Limb (tissue), 2 donors: Measurements from ENCODE around the gene EPHA5.

Experiments
- DNase-seq, 2 donors: peaks; one replicate each; pipeline ENCODE4 v3.0.0-alpha.2; 2016; ENCODE audit errors: extremely low spot score in 2 of 2

The EPHA5 gene

DNA sequence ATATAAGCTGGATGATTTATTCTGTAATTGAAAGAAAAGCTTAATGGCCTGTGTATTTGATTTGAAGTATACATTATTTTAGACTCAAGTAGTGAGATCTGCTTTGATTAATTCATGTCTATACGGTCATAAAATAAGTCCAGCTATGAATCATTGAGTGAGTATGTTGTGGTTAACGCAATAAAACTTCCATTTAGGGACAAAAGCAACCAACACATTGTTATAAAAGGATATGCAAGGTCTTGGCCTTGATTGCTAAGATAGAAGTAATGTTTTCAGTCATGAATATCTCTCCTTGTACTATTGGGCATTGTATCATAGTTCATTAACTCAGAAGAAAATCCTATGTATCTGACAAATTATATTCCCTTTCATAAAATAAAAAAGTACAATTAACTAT lies 162.1 kb downstream of the EPHA5 start:
- DNase-seq: no peak

DNA sequence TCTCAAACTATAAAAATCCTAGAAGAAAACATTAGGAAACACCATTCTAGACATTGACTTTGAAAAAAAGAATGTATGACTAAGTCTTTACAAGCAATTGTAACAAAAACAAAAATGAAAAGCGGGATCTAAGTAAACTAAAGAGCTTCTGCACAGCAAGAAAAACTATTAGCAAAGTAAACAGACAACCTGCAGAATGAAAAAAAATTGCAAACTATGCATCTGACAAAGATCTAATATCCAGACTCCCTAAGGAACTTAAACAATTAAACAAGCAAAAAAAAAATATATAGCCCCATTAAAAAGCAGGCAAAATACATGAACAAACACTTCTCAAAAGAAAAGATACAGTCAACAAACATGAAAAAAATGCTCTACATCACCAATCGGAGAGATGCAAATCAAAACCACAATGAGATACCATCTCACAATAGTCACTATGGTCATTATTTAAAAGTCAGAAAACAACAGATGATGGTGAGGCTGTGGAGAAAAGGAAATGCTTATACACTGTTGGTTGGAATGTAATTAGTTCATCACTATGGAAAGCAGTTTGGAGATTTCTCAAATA lies 168.1 kb downstream of the EPHA5 start:
- DNase-seq: no peak

DNA sequence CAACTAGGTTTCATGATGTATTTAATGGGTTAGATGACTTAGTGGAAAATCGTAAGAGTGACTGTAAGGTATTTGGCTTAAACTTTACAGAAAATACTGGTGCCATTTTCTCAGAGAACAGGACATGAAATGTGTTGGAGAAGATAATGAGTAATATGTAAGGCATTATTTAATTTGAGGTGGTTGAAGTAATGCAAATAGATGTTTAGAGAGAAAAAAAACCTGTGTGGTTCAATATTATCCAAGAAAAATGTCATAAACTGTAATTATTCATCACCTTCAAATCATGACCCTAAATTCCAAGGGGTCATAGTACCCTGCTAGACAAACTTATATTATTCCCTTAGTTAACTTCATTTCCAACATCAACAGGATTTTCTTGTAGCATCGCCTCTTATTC lies 171.7 kb downstream of the EPHA5 start:
- no peak for DNase-seq

DNA sequence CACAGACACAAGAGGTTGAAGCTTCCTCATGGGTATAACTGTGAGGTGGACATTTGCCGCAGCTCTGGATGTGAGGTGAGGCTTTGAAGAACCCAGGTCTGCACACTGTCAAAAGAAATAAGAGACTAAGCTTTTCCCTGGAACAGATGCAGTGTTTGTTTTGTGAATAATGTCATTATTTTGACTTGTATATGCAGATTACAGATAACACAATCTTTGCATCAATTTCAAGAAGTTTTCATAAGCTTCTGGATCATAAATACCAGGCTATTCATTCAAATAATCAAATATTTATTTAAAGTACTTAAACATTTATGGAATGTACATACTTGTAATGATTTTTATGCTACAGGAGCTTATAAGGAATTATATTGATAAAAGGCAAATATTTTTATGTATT lies 174.8 kb downstream of the EPHA5 start:
- DNase-seq: no peak

DNA sequence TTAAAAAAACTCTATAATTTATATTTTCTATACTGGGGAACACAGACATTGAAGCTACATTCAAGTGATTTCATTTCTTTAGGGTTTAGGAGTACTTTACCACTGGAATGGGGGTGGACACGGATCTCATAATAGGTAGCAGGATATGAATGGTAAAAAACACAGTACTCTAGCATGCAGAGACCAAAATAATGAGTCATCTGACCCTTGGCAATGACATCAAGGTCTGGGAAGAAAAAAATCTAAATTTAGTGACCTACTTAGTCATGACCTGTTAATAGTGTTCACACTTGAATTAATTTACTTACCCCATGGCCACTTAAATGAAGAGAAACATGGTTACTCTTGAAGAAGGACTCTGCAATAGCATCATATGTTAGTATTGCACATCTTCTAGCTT lies 187.9 kb downstream of the EPHA5 start:
- DNase-seq: no peak

DNA sequence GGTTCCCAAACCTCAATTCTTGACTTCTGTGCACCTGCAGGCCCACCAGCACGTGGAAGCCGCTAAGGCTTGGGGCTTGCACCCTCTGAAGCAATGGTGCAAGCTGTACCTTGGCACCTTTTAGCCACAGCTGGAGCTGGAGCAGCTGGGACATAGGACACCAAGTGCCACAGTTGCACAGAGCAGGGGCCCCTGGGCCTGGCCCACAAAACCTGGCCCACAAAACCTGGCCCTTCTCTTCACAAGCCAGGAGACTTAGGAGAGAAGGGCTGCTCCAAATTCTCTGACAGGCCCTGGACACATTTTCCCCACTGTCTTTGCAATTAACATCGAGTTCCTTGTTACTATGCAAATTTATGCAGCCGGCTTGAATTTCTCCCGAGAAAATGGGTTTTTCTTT lies 197.8 kb downstream of the EPHA5 start:
- DNase-seq: no peak

DNA sequence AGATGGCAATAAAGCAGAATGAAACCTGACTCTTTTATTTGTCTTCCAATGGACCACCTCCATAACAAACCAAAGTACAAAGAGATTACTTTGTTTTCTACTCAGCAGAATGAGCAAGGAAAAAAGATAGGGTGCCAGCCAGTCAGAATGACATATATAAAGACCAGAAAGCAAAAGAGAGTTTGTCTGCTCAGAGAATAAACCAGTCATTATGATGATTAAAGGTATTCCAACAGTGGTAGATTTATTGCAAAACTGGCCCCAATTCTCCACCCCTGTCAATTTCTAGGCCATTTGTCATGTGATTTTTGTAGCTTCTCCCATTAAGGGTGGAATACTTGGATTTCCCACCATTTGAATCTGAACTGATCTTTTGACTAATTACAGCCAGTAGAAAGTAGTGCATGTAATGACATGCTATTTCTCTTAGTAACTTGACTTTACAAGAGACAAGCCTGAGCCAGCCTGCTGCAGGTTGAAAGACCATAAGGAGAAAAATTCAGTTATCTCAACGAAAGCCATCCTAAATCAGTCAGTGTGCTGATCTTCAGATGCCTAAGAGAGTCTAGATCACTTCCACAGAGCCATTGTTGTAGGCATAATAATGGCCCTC lies 203.1 kb downstream of the EPHA5 start:
- DNase-seq: no peak

DNA sequence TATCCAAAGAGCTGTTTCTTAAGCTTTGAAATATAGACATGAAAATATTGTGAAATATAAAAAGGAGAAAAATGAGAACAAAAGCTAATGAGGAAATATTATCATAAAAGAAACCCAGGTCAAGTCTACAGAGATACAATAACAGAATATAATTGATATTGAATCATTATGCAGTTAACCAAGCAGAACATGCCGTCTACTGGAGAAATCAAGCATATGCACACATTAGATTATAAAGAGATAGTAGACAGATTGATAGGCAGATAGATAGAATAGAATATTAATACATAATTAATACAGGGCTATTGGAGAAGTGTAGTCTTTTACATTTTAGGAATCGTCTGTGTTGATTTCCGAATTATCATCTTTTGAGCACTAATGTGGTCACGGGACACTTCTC lies 208.5 kb downstream of the EPHA5 start:
- DNase-seq: no peak

DNA sequence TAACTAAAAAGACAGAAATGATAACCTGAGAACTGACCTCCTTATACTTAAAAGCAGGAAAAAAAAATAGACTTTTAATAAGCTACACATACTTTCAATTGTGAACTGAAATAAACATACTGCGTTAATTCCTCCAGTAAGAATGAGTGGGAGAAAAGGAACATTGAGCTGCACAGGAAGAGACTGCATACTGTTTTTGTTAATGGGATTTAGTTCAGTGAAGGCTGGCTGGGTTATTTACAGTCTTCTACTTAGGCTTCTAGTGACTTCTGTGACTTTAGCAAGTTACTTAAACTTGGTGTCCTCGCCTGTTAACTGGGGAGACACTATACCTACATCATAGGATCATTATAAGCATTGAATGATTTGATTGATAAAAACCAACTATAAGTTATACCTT lies 213.3 kb downstream of the EPHA5 start:
- no peak for DNase-seq

DNA sequence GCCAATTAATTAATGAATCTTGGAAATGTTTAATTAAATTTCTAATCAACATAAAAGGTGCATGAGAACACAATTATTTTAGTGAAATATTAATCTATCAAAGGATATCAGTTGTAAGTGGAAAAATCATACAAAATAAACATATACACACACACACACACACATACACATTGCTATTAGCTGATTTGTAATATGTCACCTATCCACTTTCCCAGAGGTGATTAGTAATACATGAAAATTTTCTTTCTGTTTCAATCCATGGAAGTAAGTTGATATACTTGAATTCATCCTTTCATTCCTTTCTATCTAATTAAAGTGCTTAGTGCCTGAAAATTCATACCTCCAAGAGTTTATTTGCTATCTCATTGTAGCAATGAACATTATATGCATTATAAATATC lies 213.7 kb downstream of the EPHA5 start:
- DNase-seq: no peak

DNA sequence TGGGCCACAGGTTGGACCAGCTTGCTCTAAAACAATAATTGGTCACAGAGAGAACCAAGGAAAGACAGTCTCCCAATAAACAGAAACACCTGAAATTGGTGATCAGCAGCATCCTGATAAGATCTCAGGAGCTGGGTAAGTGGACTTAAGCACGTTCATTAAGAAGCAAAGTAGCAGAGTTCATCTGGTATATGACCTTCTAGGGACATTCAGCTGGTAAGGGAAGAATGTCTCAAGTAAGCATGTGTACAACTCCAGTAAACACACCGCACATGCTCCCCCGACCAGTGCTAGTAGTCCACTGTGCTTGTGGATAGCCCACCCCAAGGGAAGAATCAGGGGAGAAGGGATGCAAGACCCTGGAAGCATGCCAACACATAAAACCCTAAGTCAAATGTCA lies 216.9 kb downstream of the EPHA5 start:
- no peak for DNase-seq

DNA sequence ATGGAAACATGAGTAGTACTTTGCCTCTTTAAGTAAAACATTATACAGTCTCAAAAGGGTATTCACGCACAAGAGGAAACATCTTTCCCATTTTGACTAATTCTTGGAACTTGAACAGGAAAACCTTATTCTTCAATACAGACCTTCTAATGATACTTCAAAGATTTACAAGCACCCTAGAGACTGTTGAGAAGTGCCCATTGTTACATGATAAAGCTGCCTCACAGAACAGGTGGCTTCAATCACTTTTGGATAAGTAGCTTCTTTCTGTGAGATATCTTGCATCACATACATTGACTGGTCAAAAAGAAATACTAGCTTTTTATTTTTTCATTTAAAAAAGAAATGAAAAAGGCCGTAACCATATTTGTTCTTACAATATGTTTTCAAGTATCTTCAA lies 219.4 kb downstream of the EPHA5 start:
- DNase-seq: no peak

DNA sequence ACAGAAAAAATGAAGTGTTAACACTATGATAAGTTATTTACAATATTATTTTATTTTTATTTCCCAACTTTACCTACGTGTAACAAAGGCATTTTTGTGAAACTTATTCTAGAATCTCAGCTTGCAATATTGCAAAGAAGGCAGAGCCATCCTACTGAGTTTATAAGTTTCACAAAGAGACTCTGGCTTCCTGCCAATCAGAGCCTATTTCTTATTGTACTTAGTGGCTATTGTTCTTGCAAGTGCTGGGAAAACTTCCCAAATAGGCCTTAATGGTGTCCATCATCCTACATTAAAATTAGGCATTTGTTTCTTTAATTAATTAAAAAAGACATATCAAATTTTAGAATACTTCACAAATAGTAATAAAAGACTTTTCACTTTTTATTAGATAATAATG lies 233.2 kb downstream of the EPHA5 start:
- DNase-seq: no peak

DNA sequence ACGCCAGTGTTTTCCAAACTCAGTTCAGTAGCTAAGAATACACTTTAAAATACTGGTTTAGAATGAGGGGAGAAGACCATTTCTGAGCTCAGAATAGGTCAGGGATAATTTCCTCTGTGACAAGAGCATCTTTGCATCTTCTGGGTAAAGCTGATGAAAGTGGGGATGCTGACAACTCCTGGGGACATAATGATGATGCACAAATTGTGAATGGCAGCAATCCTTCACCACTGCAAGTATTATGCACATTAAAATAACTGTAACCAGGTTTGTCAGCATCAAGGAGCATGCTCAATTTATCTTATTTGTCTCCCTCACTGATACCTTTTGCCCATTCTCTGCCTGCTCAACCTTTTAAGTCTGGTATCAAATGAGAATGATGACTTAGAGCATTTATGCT lies 248.2 kb downstream of the EPHA5 start:
- DNase-seq: no peak

DNA sequence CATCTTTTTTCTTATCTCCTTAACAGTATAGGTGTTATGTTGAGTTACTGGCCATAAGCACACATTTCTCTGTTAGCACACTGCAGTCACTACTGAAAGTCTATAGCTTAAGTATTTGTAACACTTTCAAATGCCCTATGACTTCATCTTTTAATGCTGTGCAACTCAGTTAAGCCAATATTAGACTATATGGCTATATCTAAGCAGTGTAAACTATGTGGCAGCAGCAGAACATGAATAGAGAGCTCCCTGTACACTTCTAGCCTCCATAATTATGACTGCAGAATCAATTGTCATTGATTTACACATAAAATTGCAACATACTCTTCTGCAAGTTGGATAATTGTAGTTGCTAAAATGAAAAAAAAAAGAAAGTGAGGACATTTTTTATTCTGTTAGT lies 250.3 kb downstream of the EPHA5 start:
- no peak for DNase-seq

DNA sequence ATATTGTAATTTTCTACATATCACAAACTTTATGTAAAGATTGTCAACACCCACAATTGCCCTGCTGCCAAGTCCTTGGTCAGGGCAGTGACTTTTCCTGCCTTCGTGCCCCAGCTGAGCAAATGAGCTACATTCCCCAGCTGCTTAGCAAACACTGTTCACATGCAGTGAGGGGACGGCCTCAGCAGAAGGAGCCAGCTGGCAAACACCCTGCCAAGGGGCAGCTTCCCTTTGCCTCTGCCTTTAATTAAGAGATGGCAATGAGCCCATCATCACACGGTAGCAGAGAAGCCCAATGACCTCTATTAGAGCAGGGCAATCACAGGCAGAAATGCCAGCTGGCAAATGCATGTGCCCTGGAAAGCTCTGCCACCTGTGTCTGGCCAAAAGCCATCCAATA lies 253.4 kb downstream of the EPHA5 start:
- peak; percentile 49 to 50 for DNase-seq

DNA sequence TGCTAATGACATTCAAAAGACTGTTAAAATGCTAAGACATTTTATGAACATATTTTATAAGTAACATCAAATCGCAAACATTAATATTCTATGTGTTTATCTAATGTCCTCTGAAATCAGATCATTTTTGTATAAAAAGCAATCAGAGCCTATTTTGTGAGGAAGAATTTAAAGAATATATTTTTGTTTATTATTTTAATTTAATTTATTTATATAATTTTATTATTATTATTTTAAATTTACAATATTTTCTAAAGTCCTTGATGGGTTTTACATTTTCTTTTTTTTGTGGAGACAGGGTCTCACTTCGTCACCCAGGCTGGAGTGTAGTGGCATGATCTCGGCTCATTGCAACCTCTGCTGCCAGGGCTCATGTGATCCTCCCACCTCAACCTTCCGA lies 262.8 kb downstream of the EPHA5 start:
- no peak for DNase-seq

DNA sequence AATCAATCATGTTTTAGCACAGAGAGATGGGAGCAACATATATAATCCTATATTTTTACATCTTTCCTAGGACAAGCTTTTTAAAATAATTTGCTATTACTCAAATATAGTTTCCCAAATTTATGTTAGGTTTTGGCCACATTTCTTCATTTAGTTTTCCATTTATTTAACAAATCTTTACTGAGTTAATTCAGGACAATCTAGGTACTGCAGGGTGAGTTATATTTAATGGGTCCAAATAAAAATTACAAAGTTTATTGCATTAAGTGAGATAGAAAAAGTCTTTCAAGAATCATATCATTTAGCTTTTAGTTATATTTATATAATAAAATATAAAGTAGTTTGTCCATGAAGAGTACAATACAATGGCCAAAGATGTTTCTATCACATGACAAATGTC lies 269.2 kb downstream of the EPHA5 start:
- DNase-seq: no peak

DNA sequence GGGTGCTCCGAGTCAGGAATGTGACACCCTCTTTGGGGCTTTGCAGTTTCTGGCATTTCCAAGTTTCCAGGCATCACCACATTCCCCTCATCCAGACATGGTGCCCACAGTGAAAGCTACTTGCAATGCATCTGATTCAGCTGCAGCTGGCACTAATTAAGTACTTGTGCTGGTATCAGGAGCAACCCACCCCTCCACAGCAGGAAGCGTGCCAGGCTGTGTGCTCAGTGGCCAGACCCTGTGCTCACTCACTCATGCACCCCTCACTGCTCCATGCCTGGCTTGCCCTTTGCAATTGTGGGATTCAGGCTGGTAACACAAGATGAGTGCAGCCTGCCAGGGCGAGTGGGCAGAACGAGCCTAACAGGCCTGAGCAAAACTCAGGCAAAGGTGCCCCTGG lies 271.2 kb downstream of the EPHA5 start:
- DNase-seq: no peak

DNA sequence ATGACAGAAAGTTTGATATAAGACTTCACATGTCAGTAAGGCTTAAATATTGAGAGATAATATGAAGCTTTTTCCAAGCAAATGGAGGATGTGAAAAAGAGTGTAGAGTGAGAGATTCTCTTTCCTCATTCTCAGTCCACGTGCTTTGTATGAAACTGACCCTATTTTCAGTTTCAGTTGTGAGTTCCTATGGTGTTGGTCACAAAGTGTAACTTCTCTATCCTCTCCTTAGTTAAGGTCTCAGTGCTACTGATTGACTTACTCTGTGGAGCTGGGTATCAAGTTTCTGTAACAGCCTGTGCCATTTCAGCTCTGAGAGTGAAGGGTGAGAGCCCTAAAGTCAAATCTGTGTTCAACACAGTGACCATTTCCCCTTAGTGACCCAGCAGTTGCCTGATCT lies 277.2 kb downstream of the EPHA5 start:
- DNase-seq: no peak

DNA sequence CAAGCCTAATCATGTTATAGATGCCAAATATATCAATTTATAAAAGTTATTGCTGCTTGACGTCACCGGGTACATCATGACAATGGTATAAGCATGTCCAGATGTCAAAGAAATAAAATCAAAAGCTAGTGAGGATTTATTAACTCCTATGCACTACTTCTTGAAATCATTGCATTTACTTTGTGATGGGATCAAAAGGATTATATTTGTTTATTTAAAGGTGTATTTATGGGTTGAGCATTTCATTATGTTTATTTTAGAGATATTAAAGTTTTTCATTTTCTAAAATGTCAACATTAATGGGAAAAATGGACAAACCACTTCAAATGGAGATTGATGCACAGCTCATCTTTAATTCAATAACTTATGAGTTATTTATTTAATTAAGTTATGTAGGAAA lies 277.8 kb downstream of the EPHA5 start:
- no peak for DNase-seq

DNA sequence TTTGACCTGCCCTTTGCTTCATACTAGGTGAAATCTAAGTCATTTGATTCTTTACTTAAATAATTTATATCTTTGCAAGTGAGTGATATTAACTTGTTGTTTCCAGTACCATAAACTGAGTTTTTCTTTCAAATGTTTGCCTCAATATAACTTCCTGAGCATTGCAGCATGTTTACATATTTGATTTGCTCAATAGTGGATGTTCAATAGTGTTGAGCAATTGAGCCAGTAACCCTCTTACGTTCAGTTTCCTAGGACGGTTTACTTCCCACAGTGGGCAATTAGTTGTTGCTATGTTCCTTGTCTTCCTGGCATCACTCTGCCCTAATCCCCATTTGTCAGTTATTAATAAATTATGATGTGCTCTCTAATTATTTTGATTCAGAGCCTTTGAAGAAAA lies 278.5 kb downstream of the EPHA5 start:
- no peak for DNase-seq

DNA sequence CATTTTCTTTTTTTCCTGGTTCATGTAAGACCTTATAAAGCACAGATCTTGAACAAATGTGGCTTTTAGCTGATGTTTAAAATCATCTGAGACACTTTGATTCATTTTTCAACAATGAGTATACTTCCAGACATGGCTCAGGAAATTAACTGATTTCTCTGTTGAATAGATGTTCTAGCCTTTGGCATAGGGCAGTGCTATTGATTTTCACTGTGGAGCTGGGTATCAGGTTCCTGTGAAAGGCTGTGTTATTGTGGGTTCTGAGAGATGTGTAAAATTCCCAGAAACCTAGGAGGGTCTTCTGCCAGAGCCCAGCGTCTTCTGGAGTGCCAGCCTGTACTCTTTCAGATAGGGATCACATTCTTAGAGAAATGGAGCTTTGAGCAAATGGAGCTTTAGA lies 278.9 kb downstream of the EPHA5 start:
- no peak for DNase-seq

DNA sequence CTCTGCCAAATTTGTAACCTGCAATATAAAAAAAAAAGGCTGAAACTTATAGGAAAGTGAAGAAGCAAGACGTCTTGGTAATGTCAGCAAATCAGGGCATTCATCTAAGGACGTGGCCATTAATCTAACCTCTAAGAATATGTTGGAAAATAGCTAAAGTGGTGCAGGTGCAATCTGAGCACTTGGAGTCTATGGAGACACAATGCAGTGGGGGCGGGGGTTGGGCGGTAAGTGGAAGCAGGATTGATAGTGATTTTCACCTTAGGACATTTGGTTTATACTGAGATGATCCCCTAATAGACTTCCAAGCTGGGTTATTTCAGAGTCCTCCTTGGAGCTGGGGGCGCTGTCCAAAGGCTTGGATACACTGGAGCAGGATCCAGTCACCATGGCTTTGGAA lies 283.4 kb downstream of the EPHA5 start:
- no peak for DNase-seq
